ENCODE results near the gene SACM1L. TPM values are rescaled to one million over a fixed set of nuclear protein-coding genes. Genes with fewer than 3 reads are reported as not detected.
A peak's percentile ranks its signal among the peaks of the same experiment; 100 is the strongest.

SACM1L gene
- total and polyA plus RNA-seq, 2 experiments from 2014 or later = 32.8 to 37.5 TPM

DNA sequence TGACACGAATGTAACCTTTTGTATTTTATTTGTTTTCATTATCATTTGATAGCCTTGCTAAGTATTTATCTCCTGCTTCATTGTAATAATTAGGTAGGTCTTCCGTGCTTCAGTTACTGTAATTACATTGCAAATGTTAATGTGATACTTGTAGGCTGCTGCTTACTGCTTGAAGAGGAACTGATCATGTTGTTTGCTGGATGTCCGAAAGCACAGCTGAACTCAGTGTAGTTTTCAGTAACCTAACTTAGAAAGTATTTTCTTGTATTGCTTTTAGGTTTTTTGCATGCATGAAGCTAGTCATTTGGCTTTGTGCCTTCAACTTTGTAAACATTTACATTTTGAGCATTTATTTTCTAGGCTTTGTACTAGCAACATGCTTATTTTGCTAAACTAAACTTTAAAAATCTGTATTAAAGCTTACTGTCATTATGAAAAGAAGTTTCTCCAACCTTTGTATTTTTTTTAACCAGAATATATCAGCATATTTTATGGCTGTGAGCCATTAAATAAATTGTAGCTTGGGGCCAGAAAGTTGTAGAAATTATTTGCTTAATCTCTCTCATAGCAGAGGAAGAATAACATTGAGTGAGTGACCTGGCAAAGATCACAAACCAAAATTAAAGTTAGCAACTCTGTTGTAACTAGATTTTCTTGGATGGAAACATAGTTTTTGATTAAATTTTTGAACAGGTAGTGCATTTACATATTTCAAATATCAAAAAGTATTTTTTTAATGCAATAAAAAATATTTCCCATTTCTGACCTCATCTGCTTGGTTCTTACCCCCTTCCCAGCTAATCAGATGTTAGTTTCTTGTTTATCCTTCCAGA lies 30.7 kb downstream of the SACM1L start:
- H3K27ac ChIP-seq = no peak overlapping the region
- no peak overlapping the region for H3K4me3 ChIP-seq
- H3K4me1 ChIP-seq (ENCODE audit: low read depth) = no peaks in the 10 kb centered on the region
- peaks cover 39% of the 10 kb centered on the region for H3K36me3 ChIP-seq
- TF ChIP-seq, protein P1, sequence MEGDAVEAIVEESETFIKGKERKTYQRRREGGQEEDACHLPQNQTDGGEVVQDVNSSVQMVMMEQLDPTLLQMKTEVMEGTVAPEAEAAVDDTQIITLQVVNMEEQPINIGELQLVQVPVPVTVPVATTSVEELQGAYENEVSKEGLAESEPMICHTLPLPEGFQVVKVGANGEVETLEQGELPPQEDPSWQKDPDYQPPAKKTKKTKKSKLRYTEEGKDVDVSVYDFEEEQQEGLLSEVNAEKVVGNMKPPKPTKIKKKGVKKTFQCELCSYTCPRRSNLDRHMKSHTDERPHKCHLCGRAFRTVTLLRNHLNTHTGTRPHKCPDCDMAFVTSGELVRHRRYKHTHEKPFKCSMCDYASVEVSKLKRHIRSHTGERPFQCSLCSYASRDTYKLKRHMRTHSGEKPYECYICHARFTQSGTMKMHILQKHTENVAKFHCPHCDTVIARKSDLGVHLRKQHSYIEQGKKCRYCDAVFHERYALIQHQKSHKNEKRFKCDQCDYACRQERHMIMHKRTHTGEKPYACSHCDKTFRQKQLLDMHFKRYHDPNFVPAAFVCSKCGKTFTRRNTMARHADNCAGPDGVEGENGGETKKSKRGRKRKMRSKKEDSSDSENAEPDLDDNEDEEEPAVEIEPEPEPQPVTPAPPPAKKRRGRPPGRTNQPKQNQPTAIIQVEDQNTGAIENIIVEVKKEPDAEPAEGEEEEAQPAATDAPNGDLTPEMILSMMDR (IDR thresholded peaks at IDR 0.05; ENCODE audit: low read depth, low read length) = no peak
- no peaks in the 10 kb centered on the region for H3K9me3 ChIP-seq (ENCODE audit: low read depth)
- H3K27me3 ChIP-seq = no peaks in the 10 kb centered on the region
- no peak for DNase-seq (ENCODE audit: low read depth in 1 of 2, low spot score in 1 of 2)

DNA sequence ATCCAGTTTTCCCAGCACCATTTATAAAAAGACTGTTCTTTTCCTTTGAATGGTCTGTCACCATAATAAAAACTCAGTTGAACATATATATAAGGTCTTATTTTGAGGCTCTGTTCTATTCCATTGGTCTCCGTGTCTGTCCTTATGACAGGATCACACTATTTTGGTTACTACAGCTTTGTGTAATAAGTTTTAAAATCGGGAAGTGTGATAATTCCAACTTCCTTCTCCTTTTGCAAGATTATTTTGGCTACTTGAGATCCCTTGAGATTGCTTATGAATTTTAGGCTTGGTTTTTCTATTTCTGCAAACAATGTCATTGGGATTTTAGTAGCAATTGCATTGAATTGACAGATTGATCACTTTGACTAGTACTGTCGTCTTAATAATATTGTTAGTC lies 35.7 kb downstream of the SACM1L start:
- no peak for DNase-seq (ENCODE audit: low read depth in 1 of 2, low spot score in 1 of 2)
- Histone ChIP-seq H3K27me3 (no peaks in the 10 kb centered on the region), H3K9me3 (ENCODE audit: low read depth) (no peaks in the 10 kb centered on the region), H3K27ac (no peak overlapping the region), H3K36me3 (peaks cover 26% of the 10 kb centered on the region), H3K4me1 (ENCODE audit: low read depth) (no peaks in the 10 kb centered on the region), H3K4me3 (no peak overlapping the region)
- TF ChIP-seq, protein P1 (IDR thresholded peaks at IDR 0.05; ENCODE audit: low read depth, low read length) = no peak

DNA sequence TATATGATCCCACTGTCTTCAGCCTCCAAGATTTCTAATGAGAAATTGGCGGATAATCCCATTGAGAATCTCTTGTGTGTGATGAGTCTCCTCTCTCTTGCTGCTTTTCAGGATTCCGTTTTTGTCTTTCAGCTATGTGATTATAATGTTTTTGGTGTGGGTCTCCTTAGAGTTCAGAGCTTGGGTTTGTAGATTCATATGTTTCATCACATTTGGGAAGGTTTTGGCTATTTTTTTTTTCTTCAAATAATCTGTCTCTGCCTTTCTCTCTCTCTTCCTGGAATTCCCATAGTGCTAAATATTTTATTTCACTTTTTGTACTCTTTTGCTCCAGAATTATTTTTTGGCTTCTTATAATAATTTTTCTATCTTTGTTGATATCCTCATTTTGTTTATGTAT lies 40.4 kb downstream of the SACM1L start:
- Histone ChIP-seq H3K36me3 (peaks cover 25% of the 10 kb centered on the region), H3K27ac (no peak overlapping the region), H3K9me3 (ENCODE audit: low read depth) (no peaks in the 10 kb centered on the region), H3K4me1 (ENCODE audit: low read depth) (no peaks in the 10 kb centered on the region), H3K27me3 (no peaks in the 10 kb centered on the region), H3K4me3 (no peak overlapping the region)
- TF ChIP-seq, protein P1 (IDR thresholded peaks at IDR 0.05; ENCODE audit: low read depth, low read length) = no peak
- no peak for DNase-seq (ENCODE audit: low read depth in 1 of 2, low spot score in 1 of 2)

DNA sequence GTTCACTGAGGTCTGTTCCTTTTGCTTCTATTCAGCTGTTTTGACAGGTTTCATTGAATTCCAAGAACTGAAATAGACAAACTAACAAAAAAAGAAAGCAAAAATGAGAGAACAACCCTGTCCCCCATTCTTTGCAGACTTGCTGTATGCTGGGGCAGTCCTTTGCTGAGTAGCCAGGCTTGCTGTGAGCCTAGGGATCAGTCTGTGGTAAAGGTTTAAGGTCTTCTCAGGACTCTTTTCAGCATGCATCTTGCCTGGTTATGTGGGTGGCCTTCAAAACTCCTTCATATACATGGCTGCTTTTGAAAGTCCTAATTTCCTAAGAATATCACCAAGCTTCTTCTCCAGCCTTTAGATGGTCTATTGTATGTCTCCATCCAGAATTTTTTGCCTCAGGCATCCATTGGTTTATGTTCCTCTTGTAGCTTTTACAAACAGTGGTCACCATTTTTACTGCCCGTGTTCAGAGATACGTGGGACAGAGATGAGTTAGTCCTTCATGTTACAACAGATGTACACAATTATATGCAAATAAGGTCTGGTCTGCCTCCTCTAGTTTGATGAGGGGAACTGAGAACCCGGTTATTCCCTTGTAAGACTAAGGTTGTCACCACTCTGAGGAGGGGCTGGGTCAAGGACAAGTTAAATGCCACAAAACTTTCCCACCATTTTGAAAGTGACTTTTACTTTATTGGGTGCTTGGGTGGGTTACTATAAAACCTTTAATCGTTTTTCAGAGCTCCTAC lies 41.4 kb downstream of the SACM1L start:
- DNase-seq (ENCODE audit: low read depth in 1 of 2, low spot score in 1 of 2) = no peak
- peaks cover 31% of the 10 kb centered on the region for H3K36me3 ChIP-seq
- H3K27ac ChIP-seq = peak overlapping the region; percentile 25
- H3K9me3 ChIP-seq (ENCODE audit: low read depth) = no peaks in the 10 kb centered on the region
- no peak overlapping the region for H3K4me3 ChIP-seq
- no peaks in the 10 kb centered on the region for H3K27me3 ChIP-seq
- TF ChIP-seq, protein P1 (IDR thresholded peaks at IDR 0.05; ENCODE audit: low read depth, low read length) = no peak
- no peaks in the 10 kb centered on the region for H3K4me1 ChIP-seq (ENCODE audit: low read depth)

DNA sequence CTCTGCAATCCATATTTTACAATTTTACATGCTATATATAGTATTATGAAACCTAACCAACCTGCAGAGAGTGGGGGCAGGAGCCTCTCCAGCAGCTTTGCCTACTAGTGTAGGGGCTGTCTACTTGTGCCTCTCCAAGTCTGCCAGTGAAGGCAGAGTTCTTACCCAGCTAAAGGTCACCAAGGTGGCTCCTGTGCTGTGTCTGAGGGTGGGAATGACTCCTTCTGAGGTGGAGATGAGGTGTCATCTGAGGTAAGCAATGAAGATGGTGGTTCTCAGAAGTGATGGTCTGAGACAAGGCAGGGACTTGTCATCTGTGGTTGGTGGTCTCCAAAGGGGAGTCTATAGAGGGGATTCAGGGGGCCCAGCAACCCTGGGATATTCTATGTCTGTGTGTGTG lies 47.5 kb downstream of the SACM1L start:
- Histone ChIP-seq H3K4me1 (ENCODE audit: low read depth) (peaks cover 15% of the 10 kb centered on the region), H3K36me3 (peaks cover 73% of the 10 kb centered on the region), H3K27me3 (no peaks in the 10 kb centered on the region)

More for the DNA sequence above, 47.5 kb downstream of the SACM1L start:
- no peaks in the 10 kb centered on the region for H3K9me3 ChIP-seq (ENCODE audit: low read depth)
- DNase-seq (ENCODE audit: low read depth in 1 of 2, low spot score in 1 of 2) = no peak
- peak overlapping the region; percentile 39 for H3K27ac ChIP-seq
- TF ChIP-seq, protein P1 (IDR thresholded peaks at IDR 0.05; ENCODE audit: low read depth, low read length) = no peak
- H3K4me3 ChIP-seq = no peak overlapping the region
